GM21825 (cell line): Measurements from ENCODE around the gene EFHC2.

Experiments
- ATAC-seq: cut with Tn5 transposase; IDR thresholded peaks from one replicate; pipeline ENCODE4 v1.9.1; 2021; ENCODE audit warnings: mild to moderate bottlenecking, moderate library complexity; ENCODE audit not compliant: unreplicated experiment

EFHC2 gene

GRCh38 chrX:44155126-44155525, 188.3 kb downstream of the EFHC2 start:
- ATAC-seq, result no peak

- no peak for ATAC-seq
Measured at GRCh38 chrX:44152852-44153251, 190.6 kb downstream of the EFHC2 start.

GRCh38 chrX:44147130-44147529, 196.3 kb downstream of the EFHC2 start:
- ATAC-seq, result no peak

- no peak for ATAC-seq
Measured at GRCh38 chrX:44144177-44144945, 199.1 kb downstream of the EFHC2 start.

GRCh38 chrX:44143061-44143602, 200.3 kb downstream of the EFHC2 start:
- ATAC-seq, result no peak

- no peak for ATAC-seq
Measured at GRCh38 chrX:44130189-44130588, 213.3 kb downstream of the EFHC2 start.

- ATAC-seq, result no peak
Measured at GRCh38 chrX:44113337-44113736, 230.1 kb downstream of the EFHC2 start.

- no peak for ATAC-seq
Measured at GRCh38 chrX:44106864-44107263, 236.6 kb downstream of the EFHC2 start.

- ATAC-seq, result no peak
Measured at GRCh38 chrX:44105228-44105913, 238.1 kb downstream of the EFHC2 start.

GRCh38 chrX:44104699-44105098, 238.8 kb downstream of the EFHC2 start:
- ATAC-seq, result no peak

GRCh38 chrX:44101281-44101680, 242.2 kb downstream of the EFHC2 start:
- no peak for ATAC-seq

GRCh38 chrX:44099366-44099765, 244.1 kb downstream of the EFHC2 start:
- ATAC-seq, result no peak
